ENCODE measurements around the gene FGF6. TPM values are rescaled to one million over a fixed set of nuclear protein-coding genes. Genes with fewer than 3 reads are reported as not detected.
A peak's percentile ranks its signal among the peaks of the same experiment; 100 is the strongest.

FGF6 gene
- total RNA-seq, 1 experiment from 2014 or later: not detected

- H3K4me2 ChIP-seq: no peak overlapping the region
- H3K4me3 ChIP-seq: no peak overlapping the region
- ChIA-PET POLR2A (ENCODE audit: unreplicated experiment) (no interaction called here), CTCF (no interaction called here)
- H3F3A ChIP-seq (ENCODE audit: insufficient read depth, low read depth): 0 out of 2 replicates have a peak, but pooled peaks cover 3% of the 10 kb centered on the region
- H4K20me1 ChIP-seq (ENCODE audit: insufficient read depth): no peaks in the 10 kb centered on the region
- H3K9me3 ChIP-seq (ENCODE audit: insufficient read depth, low read depth): no peaks in the 10 kb centered on the region; the same call in 1 of the 2 replicates
- peaks cover 16% of the 10 kb centered on the region for H3K4me1 ChIP-seq (replicated peaks; ENCODE audit: insufficient read depth)
- BruUV-seq (replicated peaks): no TSS peak
- H3K79me2 ChIP-seq (ENCODE audit: low read depth): no peaks in the 10 kb centered on the region
- no peaks in the 10 kb centered on the region for H3K36me3 ChIP-seq (ENCODE audit: low read depth)
- H3K27me3 ChIP-seq (ENCODE audit: insufficient read depth, low read depth): 0 out of 2 replicates have a peak, but pooled peaks cover 3% of the 10 kb centered on the region
- no peaks in the 10 kb centered on the region for H3K9me2 ChIP-seq (ENCODE audit: insufficient read depth)
- H2AFZ ChIP-seq: no peak overlapping the region
- intact Hi-C loops (cut with micrococcal nuclease; ENCODE audit: unreplicated experiment): no loop called here
- TF ChIP-seq CTCF (conservative IDR thresholded peaks at IDR 0.05): no peak
- DNase-seq: no peak
- H3K27ac ChIP-seq: no peak overlapping the region
These were observed 37.3 kb upstream of the FGF6 start for GRCh38 chr12:4482936-4483335.

GRCh38 chr12:4478933-4479332 is 33.3 kb upstream of the FGF6 start:
- peaks cover 40% of the 10 kb centered on the region for H3K27me3 ChIP-seq (ENCODE audit: insufficient read depth, low read depth)
- DNase-seq: peak in 1 of 2 experiments; percentile 10

GRCh38 chr12:4477129-4477528 is 31.5 kb upstream of the FGF6 start:
- H3K79me2 ChIP-seq (ENCODE audit: low read depth): no peaks in the 10 kb centered on the region
- CTCF ChIA-PET: no interaction called here
- no peaks in the 10 kb centered on the region for H3K9me2 ChIP-seq (ENCODE audit: insufficient read depth)
- H3K27me3 ChIP-seq (ENCODE audit: insufficient read depth, low read depth): peaks cover 53% of the 10 kb centered on the region
- no peak overlapping the region for H2AFZ ChIP-seq
- no peak overlapping the region for H3K4me3 ChIP-seq
- TF ChIP-seq CTCF (conservative IDR thresholded peaks at IDR 0.05): no peak
- TF ChIP-seq EZH2 (IDR thresholded peaks at IDR 0.05; ENCODE audit: low read depth): no peak
- H3F3A ChIP-seq (ENCODE audit: insufficient read depth, low read depth): no peaks in the 10 kb centered on the region
- H3K4me2 ChIP-seq: no peak overlapping the region
- no peaks in the 10 kb centered on the region for H3K4me1 ChIP-seq (replicated peaks; ENCODE audit: insufficient read depth)
- intact Hi-C loops (cut with micrococcal nuclease; ENCODE audit: unreplicated experiment): no loop called here
- no peaks in the 10 kb centered on the region; the same call in 1 of the 2 replicates for H3K9me3 ChIP-seq (ENCODE audit: insufficient read depth, low read depth)
- POLR2A ChIA-PET (ENCODE audit: unreplicated experiment): no interaction called here
- no peak overlapping the region for H3K27ac ChIP-seq
- BruUV-seq (replicated peaks): no TSS peak
- no peak for DNase-seq
- H3K36me3 ChIP-seq (ENCODE audit: low read depth): no peaks in the 10 kb centered on the region
- no peaks in the 10 kb centered on the region for H4K20me1 ChIP-seq (ENCODE audit: insufficient read depth)

More at GRCh38 chr12:4478933-4479332, 33.3 kb upstream of the FGF6 start:
- Histone ChIP-seq H2AFZ (no peak overlapping the region), H3K36me3 (ENCODE audit: low read depth) (no peaks in the 10 kb centered on the region), H3K4me3 (no peak overlapping the region), H3F3A (ENCODE audit: insufficient read depth, low read depth) (no peaks in the 10 kb centered on the region), H3K79me2 (ENCODE audit: low read depth) (no peaks in the 10 kb centered on the region), H3K27ac (no peak overlapping the region), H3K4me2 (no peak overlapping the region), H3K9me2 (ENCODE audit: insufficient read depth) (no peaks in the 10 kb centered on the region), H4K20me1 (ENCODE audit: insufficient read depth) (no peaks in the 10 kb centered on the region), H3K9me3 (ENCODE audit: insufficient read depth, low read depth) (no peaks in the 10 kb centered on the region; the same call in 1 of the 2 replicates), H3K4me1 (replicated peaks; ENCODE audit: insufficient read depth) (peaks cover under 1% of the 10 kb centered on the region; the same call in 1 of the 2 replicates)
- ChIA-PET POLR2A (ENCODE audit: unreplicated experiment) (no interaction called here), CTCF (no interaction called here)
- TF ChIP-seq EZH2 (IDR thresholded peaks at IDR 0.05; ENCODE audit: low read depth) (no peak), CTCF (conservative IDR thresholded peaks at IDR 0.05) (no peak)
- BruUV-seq (replicated peaks): no TSS peak
- intact Hi-C loops (cut with micrococcal nuclease; ENCODE audit: unreplicated experiment): no loop called here
